ENCODE measurements around the gene ARL2.
A peak's percentile ranks its signal among the peaks of the same experiment; 100 is the strongest.

The ARL2 gene

GRCh38 chr11:64970731-64971151 is 43.2 kb upstream of the ARL2 start:
- no peak overlapping the region for H3K27ac ChIP-seq (ENCODE audit: extremely low read depth, low read depth, low read length)
- POLR2A ChIA-PET, result no interaction called here

GRCh38 chr11:64971421-64972233 is 42.3 kb upstream of the ARL2 start, which contains the start of gene MAJIN:
Gene MAJIN, minus strand, starts transcription at chr11:64972108. Its CDS starts 12,703 bp downstream, at chr11:64959405.
- H3K4me3 ChIP-seq (ENCODE audit: low read depth, low read length), result no peak within 1 kb of the TSS
- no peaks in the 10 kb centered on the region for H3K9me3 ChIP-seq (ENCODE audit: control insufficient read depth, insufficient read depth, low read depth, low read length)
- no peak within 1 kb of the TSS for H3K27ac ChIP-seq (ENCODE audit: extremely low read depth, low read depth, low read length)
- no peaks in the 10 kb centered on the region for H3K36me3 ChIP-seq (ENCODE audit: control insufficient read depth in 2 of 2, insufficient read depth in 1 of 2, low read length in 2 of 2)
- no peaks in the 10 kb centered on the region for H3K4me1 ChIP-seq (ENCODE audit: control insufficient read depth, insufficient read depth, low read length)
- TF ChIP-seq ZNF155 (tag by site-specific recombination; IDR thresholded peaks at IDR 0.05) (no peak), SETDB1 (IDR thresholded peaks at IDR 0.05; ENCODE audit: insufficient read length, low read length) (peak; percentile 26), ZNF366 (tag by site-specific recombination; conservative IDR thresholded peaks at IDR 0.05) (no peak)
- CTCF ChIA-PET, result no interaction called here
- POLR2A ChIA-PET, result no interaction called here

More at GRCh38 chr11:64970731-64971151, 43.2 kb upstream of the ARL2 start:
- H3K4me1 ChIP-seq (ENCODE audit: control insufficient read depth, insufficient read depth, low read length), result no peaks in the 10 kb centered on the region
- no peak for TF ChIP-seq ZNF266 (tag by site-specific recombination; IDR thresholded peaks at IDR 0.05; ENCODE audit: low read depth)
- no peak for TF ChIP-seq OVOL3 (tag by site-specific recombination; IDR thresholded peaks at IDR 0.05)
- no peak for TF ChIP-seq GLIS2 (tag by site-specific recombination; IDR thresholded peaks at IDR 0.05)
- no peak for TF ChIP-seq ZNF747 (tag by site-specific recombination; IDR thresholded peaks at IDR 0.05)
- no peak for TF ChIP-seq ZNF138 (tag by site-specific recombination; IDR thresholded peaks at IDR 0.05; ENCODE audit: borderline replicate concordance)
- no peak for TF ChIP-seq ZNF830 (tag by site-specific recombination; IDR thresholded peaks at IDR 0.05; ENCODE audit: low read depth)
- TF ChIP-seq ZNF280C (tag by site-specific recombination; IDR thresholded peaks at IDR 0.05), result no peak
- TF ChIP-seq ZNF585B (tag by site-specific recombination; IDR thresholded peaks at IDR 0.05), result no peak
- TF ChIP-seq MZF1 (tag by site-specific recombination; IDR thresholded peaks at IDR 0.05; ENCODE audit: borderline replicate concordance), result no peak
- TF ChIP-seq ZNF549 (tag by site-specific recombination; IDR thresholded peaks at IDR 0.05), result no peak
- TF ChIP-seq ZNF292 (tag by site-specific recombination; IDR thresholded peaks at IDR 0.05; ENCODE audit: borderline replicate concordance, low read depth), result no peak
- TF ChIP-seq ZNF449 (tag by site-specific recombination; IDR thresholded peaks at IDR 0.05), result no peak
- no peak for TF ChIP-seq ZNF692 (tag by site-specific recombination; IDR thresholded peaks at IDR 0.05)
- CTCF ChIA-PET, result no interaction called here
- no peaks in the 10 kb centered on the region for H3K36me3 ChIP-seq (ENCODE audit: control insufficient read depth in 2 of 2, insufficient read depth in 1 of 2, low read length in 2 of 2)
- no peak overlapping the region for H3K4me3 ChIP-seq (ENCODE audit: low read depth, low read length)
- H3K9me3 ChIP-seq (ENCODE audit: control insufficient read depth, insufficient read depth, low read depth, low read length), result no peaks in the 10 kb centered on the region
